OCI-LY3 (cell line): ENCODE measurements around the gene NUP210.

ENCODE experiments used
- CTCF ChIP-seq: fragments of 200-600, 300-600 bp; sonication (generic); IDR thresholded peaks from 2 replicates; pipeline ENCODE4 v1.5.1; 2014; ENCODE audit warnings: antibody characterized with exemption, low read length, low read depth
- EZH2phosphoT487 ChIP-seq: fragments of 200-600 bp; shearing (Covaris generic); IDR thresholded peaks from 2 replicates; pipeline ENCODE4 v1.6.1; 2018; ENCODE audit warnings: antibody characterized with exemption, mixed run types, low read depth

DNA sequence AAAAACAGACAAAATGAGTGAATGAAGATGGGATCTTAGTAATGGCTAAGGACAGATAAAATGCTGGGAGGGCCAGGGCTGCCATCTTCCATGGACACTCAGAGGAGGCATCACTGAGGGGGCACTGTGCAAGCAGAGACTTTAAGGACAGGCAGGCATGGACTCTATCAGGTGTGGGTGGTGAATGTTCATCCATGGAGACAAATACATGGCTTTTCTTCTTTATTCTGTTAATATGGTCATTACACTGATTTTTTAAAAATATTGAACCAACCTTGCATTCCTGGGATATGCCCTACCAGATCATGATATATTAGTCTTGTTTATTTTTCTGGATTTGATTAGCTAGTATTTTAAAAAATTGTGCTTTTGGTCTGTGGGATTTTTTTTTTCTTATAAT is 12.2 kb downstream of the NUP210 start:
- no peak for TF ChIP-seq CTCF
- TF ChIP-seq EZH2phosphoT487: no peak
